ENCODE results near the gene USP19. TPM values are rescaled to one million over a fixed set of nuclear protein-coding genes. Genes with fewer than 3 reads are reported as not detected.

Gene USP19
- polyA plus RNA-seq, 2 of the 4 experiments (the other 2 are of a cell fraction), result 21.6 to 30.5 TPM

DNA sequence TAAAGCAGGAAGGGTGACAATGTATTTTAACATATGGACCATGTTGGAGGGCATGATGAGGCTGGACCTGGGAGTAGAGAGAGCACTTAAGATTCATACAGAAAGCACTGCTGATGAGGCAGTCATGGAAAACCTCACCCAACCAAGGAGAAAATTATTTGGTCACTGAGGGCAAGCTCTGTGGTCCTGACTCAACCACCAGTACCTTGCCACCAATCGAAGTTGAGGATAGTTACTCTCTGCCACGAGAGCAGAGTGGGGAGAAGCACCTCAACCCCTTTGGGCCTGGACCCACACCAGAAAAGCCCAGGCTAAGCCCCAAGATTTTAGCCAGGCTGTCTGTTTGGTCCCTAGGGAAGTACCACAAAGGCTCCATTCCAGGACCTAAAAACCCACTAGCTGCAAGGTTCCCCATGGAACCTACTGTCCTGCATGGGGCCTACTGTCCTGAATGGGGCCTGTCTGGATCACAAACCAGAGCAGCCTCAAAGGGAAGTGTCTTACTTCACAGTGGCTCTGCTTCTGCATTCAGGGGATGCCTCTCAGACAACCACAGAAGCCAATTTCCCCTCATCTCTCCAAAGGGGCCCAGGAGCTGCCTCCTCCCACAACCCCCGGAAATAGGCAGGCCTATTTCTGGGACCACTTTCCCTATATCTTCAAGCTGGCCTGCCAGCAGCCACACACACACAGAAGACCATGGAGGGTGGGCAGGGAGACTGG lies 41.3 kb upstream of the USP19 start:
- Histone ChIP-seq H3K27ac (no peak overlapping the region), H3K9me3 (peaks cover 7% of the 10 kb centered on the region), H3K4me3 (no peak overlapping the region), H3K4me2 (no peak overlapping the region), H3K4me1 (peaks cover 12% of the 10 kb centered on the region; the same call in 2 of the 3 replicates)
- FAIRE-seq (no peak), ATAC-seq (no peak), DNase-seq (ENCODE audit: low read depth in 1 of 2, low spot score in 1 of 2) (no peak)
- WGBS (ENCODE audit: missing lambda C conversion rate), result 100% methylated on average over 3 of the region's 3 CpGs
- POLR2A ChIA-PET, result interaction anchor here (1.0 kb wide), 1 partner anchor 28 kb away, joined by 5 read pairs; no protein-coding TSS in a partner anchor
- no peak for TF ChIP-seq ZFP36 (IDR thresholded peaks at IDR 0.05; ENCODE audit: borderline replicate concordance, partially characterized antibody)
- TF ChIP-seq CBX8 (IDR thresholded peaks at IDR 0.05), result no peak
- CTCF ChIA-PET, result interaction anchor here (1.6 kb wide), 1 partner anchor 9 kb away, joined by 8 read pairs; the partner anchor contains the start of gene KLHDC8B

GRCh38 chr3:49161197-49161596 lies 40.6 kb upstream of the USP19 start:
- no peak for ATAC-seq
- no peak for DNase-seq (ENCODE audit: low read depth in 1 of 2, low spot score in 1 of 2)
- WGBS (ENCODE audit: missing lambda C conversion rate), result 100% methylated on average over 1 of the region's 2 CpGs
- POLR2A ChIA-PET, result interaction anchor here (1.0 kb wide), 1 partner anchor 27 kb away, joined by 5 read pairs; no protein-coding TSS in a partner anchor
- Histone ChIP-seq H3K4me3 (no peak overlapping the region), H3K9me3 (no peaks in the 10 kb centered on the region), H3K4me2 (no peak overlapping the region), H3K27ac (no peak overlapping the region), H3K4me1 (peaks cover 7% of the 10 kb centered on the region; the same call in 1 of the 3 replicates)
- CTCF ChIA-PET, result interaction anchor here (1.6 kb wide), 1 partner anchor 10 kb away, joined by 8 read pairs; the partner anchor contains the start of gene KLHDC8B
- no peak for TF ChIP-seq HMGXB4 (CRISPR knock-in tag; IDR thresholded peaks at IDR 0.05; ENCODE audit: borderline replicate concordance)
- TF ChIP-seq NFE2L2 (conservative IDR thresholded peaks at IDR 0.05; ENCODE audit: low read length), result no peak
- no peak for TF ChIP-seq MAX (IDR thresholded peaks at IDR 0.05)
- TF ChIP-seq NR3C1 (IDR thresholded peaks at IDR 0.05), result no peak
- TF ChIP-seq, protein P1, sequence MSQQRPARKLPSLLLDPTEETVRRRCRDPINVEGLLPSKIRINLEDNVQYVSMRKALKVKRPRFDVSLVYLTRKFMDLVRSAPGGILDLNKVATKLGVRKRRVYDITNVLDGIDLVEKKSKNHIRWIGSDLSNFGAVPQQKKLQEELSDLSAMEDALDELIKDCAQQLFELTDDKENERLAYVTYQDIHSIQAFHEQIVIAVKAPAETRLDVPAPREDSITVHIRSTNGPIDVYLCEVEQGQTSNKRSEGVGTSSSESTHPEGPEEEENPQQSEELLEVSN (IDR thresholded peaks at IDR 0.05; ENCODE audit: borderline replicate concordance, low read depth), result no peak
- TF ChIP-seq, protein P2, sequence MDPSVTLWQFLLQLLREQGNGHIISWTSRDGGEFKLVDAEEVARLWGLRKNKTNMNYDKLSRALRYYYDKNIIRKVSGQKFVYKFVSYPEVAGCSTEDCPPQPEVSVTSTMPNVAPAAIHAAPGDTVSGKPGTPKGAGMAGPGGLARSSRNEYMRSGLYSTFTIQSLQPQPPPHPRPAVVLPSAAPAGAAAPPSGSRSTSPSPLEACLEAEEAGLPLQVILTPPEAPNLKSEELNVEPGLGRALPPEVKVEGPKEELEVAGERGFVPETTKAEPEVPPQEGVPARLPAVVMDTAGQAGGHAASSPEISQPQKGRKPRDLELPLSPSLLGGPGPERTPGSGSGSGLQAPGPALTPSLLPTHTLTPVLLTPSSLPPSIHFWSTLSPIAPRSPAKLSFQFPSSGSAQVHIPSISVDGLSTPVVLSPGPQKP (IDR thresholded peaks at IDR 0.05; ENCODE audit: low read depth, low read length), result no peak
- no peak for TF ChIP-seq POLR2AphosphoS2 (conservative IDR thresholded peaks at IDR 0.05; ENCODE audit: low read length)
- FAIRE-seq, result no peak

GRCh38 chr3:49158792-49159191 lies 38.2 kb upstream of the USP19 start:
- WGBS (ENCODE audit: missing lambda C conversion rate), result 60% methylated on average over 2 of the region's 2 CpGs
- CTCF ChIA-PET, result interaction anchor here (0.9 to 2.1 kb wide), 2 partner anchors 20 to 23 kb away, joined by 3 to 4 read pairs; no protein-coding TSS in a partner anchor
- H3K27ac ChIP-seq, result no peak overlapping the region
- ATAC-seq (peak; percentile 38 to 63; a peak in 5 of 6 replicates), DNase-seq (ENCODE audit: low read depth in 1 of 2, low spot score in 1 of 2) (no peak), FAIRE-seq (no peak)
- no peak overlapping the region for H3K4me2 ChIP-seq
- POLR2A ChIA-PET, result interaction anchor here (1.1 kb wide), 1 partner anchor 129 kb away, joined by 6 read pairs; the partner anchor contains the start of gene IMPDH2
- H3K9me3 ChIP-seq, result no peaks in the 10 kb centered on the region
- H3K4me3 ChIP-seq, result no peak overlapping the region
- no peak for TF ChIP-seq EHMT2 (IDR thresholded peaks at IDR 0.05; ENCODE audit: low read depth)
- TF ChIP-seq CHD4 (IDR thresholded peaks at IDR 0.05; ENCODE audit: borderline replicate concordance), result no peak
- TF ChIP-seq, protein P3, sequence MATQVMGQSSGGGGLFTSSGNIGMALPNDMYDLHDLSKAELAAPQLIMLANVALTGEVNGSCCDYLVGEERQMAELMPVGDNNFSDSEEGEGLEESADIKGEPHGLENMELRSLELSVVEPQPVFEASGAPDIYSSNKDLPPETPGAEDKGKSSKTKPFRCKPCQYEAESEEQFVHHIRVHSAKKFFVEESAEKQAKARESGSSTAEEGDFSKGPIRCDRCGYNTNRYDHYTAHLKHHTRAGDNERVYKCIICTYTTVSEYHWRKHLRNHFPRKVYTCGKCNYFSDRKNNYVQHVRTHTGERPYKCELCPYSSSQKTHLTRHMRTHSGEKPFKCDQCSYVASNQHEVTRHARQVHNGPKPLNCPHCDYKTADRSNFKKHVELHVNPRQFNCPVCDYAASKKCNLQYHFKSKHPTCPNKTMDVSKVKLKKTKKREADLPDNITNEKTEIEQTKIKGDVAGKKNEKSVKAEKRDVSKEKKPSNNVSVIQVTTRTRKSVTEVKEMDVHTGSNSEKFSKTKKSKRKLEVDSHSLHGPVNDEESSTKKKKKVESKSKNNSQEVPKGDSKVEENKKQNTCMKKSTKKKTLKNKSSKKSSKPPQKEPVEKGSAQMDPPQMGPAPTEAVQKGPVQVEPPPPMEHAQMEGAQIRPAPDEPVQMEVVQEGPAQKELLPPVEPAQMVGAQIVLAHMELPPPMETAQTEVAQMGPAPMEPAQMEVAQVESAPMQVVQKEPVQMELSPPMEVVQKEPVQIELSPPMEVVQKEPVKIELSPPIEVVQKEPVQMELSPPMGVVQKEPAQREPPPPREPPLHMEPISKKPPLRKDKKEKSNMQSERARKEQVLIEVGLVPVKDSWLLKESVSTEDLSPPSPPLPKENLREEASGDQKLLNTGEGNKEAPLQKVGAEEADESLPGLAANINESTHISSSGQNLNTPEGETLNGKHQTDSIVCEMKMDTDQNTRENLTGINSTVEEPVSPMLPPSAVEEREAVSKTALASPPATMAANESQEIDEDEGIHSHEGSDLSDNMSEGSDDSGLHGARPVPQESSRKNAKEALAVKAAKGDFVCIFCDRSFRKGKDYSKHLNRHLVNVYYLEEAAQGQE (IDR thresholded peaks at IDR 0.05), result no peak
- no peak for TF ChIP-seq MAFK (IDR thresholded peaks at IDR 0.05; ENCODE audit: partially characterized antibody)
- TF ChIP-seq PHF8 (IDR thresholded peaks at IDR 0.05; ENCODE audit: borderline replicate concordance, low read depth), result no peak
- no peak for TF ChIP-seq SREBF2 (IDR thresholded peaks at IDR 0.05)
- TF ChIP-seq ZSCAN20 (CRISPR knock-in tag; IDR thresholded peaks at IDR 0.05), result no peak
- TF ChIP-seq KDM5A (IDR thresholded peaks at IDR 0.05), result no peak
- no peak for TF ChIP-seq FOSL2 (IDR thresholded peaks at IDR 0.05)
- TF ChIP-seq FOSL2 (CRISPR knock-in tag; IDR thresholded peaks at IDR 0.05), result no peak
- TF ChIP-seq, protein P4, sequence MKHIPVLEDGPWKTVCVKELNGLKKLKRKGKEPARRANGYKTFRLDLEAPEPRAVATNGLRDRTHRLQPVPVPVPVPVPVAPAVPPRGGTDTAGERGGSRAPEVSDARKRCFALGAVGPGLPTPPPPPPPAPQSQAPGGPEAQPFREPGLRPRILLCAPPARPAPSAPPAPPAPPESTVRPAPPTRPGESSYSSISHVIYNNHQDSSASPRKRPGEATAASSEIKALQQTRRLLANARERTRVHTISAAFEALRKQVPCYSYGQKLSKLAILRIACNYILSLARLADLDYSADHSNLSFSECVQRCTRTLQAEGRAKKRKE (CRISPR knock-in tag; IDR thresholded peaks at IDR 0.05; ENCODE audit: low read depth), result no peak
- TF ChIP-seq CEBPB (IDR thresholded peaks at IDR 0.05), result no peak
- no peak for TF ChIP-seq MYC (IDR thresholded peaks at IDR 0.05; ENCODE audit: borderline replicate concordance, low read length)
- TF ChIP-seq CHD2 (IDR thresholded peaks at IDR 0.05; ENCODE audit: low read length, partially characterized antibody), result no peak
- TF ChIP-seq MAZ (IDR thresholded peaks at IDR 0.05; ENCODE audit: borderline replicate concordance, low read depth, low read length), result no peak
- TF ChIP-seq RFX5 (IDR thresholded peaks at IDR 0.05), result no peak
- H3K4me1 ChIP-seq, result no peaks in the 10 kb centered on the region

Data from A549 (cell line).